GM21825 (cell line): Measurements from ENCODE around the gene FBXO24.

ENCODE experiments used
- ATAC-seq: cut with Tn5 transposase; IDR thresholded peaks from one replicate; pipeline ENCODE4 v1.9.1; 2021; ENCODE audit warnings: mild to moderate bottlenecking, moderate library complexity; ENCODE audit not compliant: unreplicated experiment

FBXO24 gene

GRCh38 chr7:100589341-100589947, 3.3 kb downstream of the FBXO24 start:
- ATAC-seq, result no peak

GRCh38 chr7:100590077-100590737, 4.1 kb downstream of the FBXO24 start:
- ATAC-seq, result no peak

GRCh38 chr7:100591596-100591995, 5.5 kb downstream of the FBXO24 start:
- ATAC-seq, result no peak

GRCh38 chr7:100595188-100595587, 9.1 kb downstream of the FBXO24 start:
- ATAC-seq, result no peak

- no peak for ATAC-seq
These were observed 12.3 kb downstream of the FBXO24 start for GRCh38 chr7:100598425-100598824.

- no peak for ATAC-seq
These were observed 14.0 kb downstream of the FBXO24 start for GRCh38 chr7:100599911-100600729.

- ATAC-seq, result no peak
These were observed 14.6 kb downstream of the FBXO24 start for GRCh38 chr7:100600730-100601038.

GRCh38 chr7:100602889-100603725, 17.0 kb downstream of the FBXO24 start:
- no peak for ATAC-seq

- ATAC-seq, result peak; percentile 7
These were observed 17.5 kb downstream of the FBXO24 start for GRCh38 chr7:100603726-100604027.

GRCh38 chr7:100604028-100604975, 18.2 kb downstream of the FBXO24 start:
- peak; percentile 46 for ATAC-seq

- no peak for ATAC-seq
These were observed 19.1 kb downstream of the FBXO24 start for GRCh38 chr7:100604976-100605911.

- ATAC-seq, result no peak
These were observed 20.2 kb downstream of the FBXO24 start for GRCh38 chr7:100606313-100606712.

- no peak for ATAC-seq
These were observed 21.0 kb downstream of the FBXO24 start for GRCh38 chr7:100607111-100607510.

- ATAC-seq, result no peak
These were observed 23.8 kb downstream of the FBXO24 start for GRCh38 chr7:100609958-100610357.

- ATAC-seq, result peak; percentile 85
These were observed 26.0 kb downstream of the FBXO24 start, which contains the start of gene MOSPD3 for GRCh38 chr7:100611983-100612729. Gene MOSPD3, plus strand, starts transcription at chr7:100612540. Its CDS starts 252 bp downstream, at chr7:100612792.

- no peak for ATAC-seq
These were observed 26.7 kb downstream of the FBXO24 start for GRCh38 chr7:100612730-100613390.

- no peak for ATAC-seq
These were observed 27.5 kb downstream of the FBXO24 start for GRCh38 chr7:100613412-100614175.
